ENCODE data around the gene PTPRG.

- no peak for TF ChIP-seq EZH2 (IDR thresholded peaks at IDR 0.05; ENCODE audit: borderline replicate concordance)
- no peak for TF ChIP-seq CTCF (IDR thresholded peaks at IDR 0.05; ENCODE audit: poor library complexity)
- TF ChIP-seq EZH2phosphoT487 (IDR thresholded peaks at IDR 0.05; ENCODE audit: low read depth, severe bottlenecking, unreplicated experiment), result no peak
These were observed 716.1 kb downstream of the PTPRG start for GRCh38 chr3:62277450-62277849.
